SK-N-SH treated with all-trans-retinoic acid at 6 μM for 48 hours (cell line): ENCODE measurements around the gene UBA7.

Experiments
- ARNTL ChIP-seq: fragments of 450-650 bp; formaldehyde crosslinking; IDR thresholded peaks from 2 replicates; pipeline ENCODE4 v1.5.0; 2020; ENCODE audit warnings: low read depth, mild to moderate bottlenecking, moderate library complexity, borderline replicate concordance
- CSDC2 ChIP-seq: fragments of 250-450 bp; sonication (Bioruptor Pico); IDR thresholded peaks from 2 replicates; pipeline ENCODE4 v1.5.0; 2020; ENCODE audit warnings: mild to moderate bottlenecking, moderate library complexity
- GLIS3 ChIP-seq: fragments of 250-450 bp; sonication (Bioruptor Pico); IDR thresholded peaks from 2 replicates; pipeline ENCODE4 v1.5.0; 2020; ENCODE audit warnings: mild to moderate bottlenecking, moderate library complexity
- ISL1 ChIP-seq: fragments of 250-450 bp; sonication (Bioruptor Pico); IDR thresholded peaks from 2 replicates; pipeline ENCODE4 v2.1.2; 2022; ENCODE audit warnings: mild to moderate bottlenecking, moderate library complexity
- OSR1 ChIP-seq: fragments of 250-450 bp; sonication (Bioruptor Pico); IDR thresholded peaks from 2 replicates; pipeline ENCODE4 v1.8.0; 2022; ENCODE audit warnings: moderate library complexity, mild to moderate bottlenecking, inconsistent platforms
- SNAI2 ChIP-seq: fragments of 250-450 bp; sonication (Bioruptor Pico); IDR thresholded peaks from 2 replicates; pipeline ENCODE4 v1.5.0; 2020; ENCODE audit warnings: mild to moderate bottlenecking, moderate library complexity
- ZFP30 ChIP-seq: fragments of 450-650 bp; formaldehyde crosslinking; IDR thresholded peaks from 2 replicates; pipeline ENCODE4 v1.5.0; 2022; ENCODE audit warnings: mild to moderate bottlenecking, moderate library complexity
- ZNF8 ChIP-seq: fragments of 450-650 bp; formaldehyde crosslinking; IDR thresholded peaks from 2 replicates; pipeline ENCODE4 v1.5.0; 2020; ENCODE audit warnings: mild to moderate bottlenecking, moderate library complexity
- TF ChIP-seq, protein P1 (sequence below): fragments of 250-450 bp; sonication (Bioruptor Pico); IDR thresholded peaks from 2 replicates; pipeline ENCODE4 v1.5.1; 2021; ENCODE audit warnings: mild to moderate bottlenecking, moderate library complexity

DNA sequence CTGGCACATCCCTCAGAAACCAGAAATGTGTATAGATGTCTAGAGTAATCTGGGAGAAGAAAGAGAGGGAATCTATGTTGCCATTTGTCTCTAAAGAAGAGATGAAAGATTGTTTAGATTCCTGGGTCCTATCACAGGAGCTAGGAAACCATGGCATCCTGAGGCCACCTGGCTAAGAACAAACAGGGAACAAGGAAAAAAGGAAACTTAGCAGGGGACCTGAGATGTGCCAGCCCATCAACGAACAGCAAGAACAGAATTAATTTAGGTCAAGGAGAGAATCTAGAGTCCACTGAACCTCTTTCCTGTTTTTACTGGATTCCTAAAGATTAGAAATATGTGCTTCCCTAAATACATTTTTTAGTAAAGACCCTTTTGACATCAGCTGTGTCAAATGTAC is 57.7 kb downstream of the UBA7 start:
- TF ChIP-seq CSDC2 (CRISPR knock-in tag) (no peak), GLIS3 (CRISPR knock-in tag) (no peak), SNAI2 (CRISPR knock-in tag) (no peak), ISL1 (CRISPR knock-in tag) (no peak), ZFP30 (CRISPR knock-in tag) (no peak), ARNTL (CRISPR knock-in tag) (no peak), ZNF8 (CRISPR knock-in tag) (no peak), OSR1 (no peak)
- TF ChIP-seq, protein P1, sequence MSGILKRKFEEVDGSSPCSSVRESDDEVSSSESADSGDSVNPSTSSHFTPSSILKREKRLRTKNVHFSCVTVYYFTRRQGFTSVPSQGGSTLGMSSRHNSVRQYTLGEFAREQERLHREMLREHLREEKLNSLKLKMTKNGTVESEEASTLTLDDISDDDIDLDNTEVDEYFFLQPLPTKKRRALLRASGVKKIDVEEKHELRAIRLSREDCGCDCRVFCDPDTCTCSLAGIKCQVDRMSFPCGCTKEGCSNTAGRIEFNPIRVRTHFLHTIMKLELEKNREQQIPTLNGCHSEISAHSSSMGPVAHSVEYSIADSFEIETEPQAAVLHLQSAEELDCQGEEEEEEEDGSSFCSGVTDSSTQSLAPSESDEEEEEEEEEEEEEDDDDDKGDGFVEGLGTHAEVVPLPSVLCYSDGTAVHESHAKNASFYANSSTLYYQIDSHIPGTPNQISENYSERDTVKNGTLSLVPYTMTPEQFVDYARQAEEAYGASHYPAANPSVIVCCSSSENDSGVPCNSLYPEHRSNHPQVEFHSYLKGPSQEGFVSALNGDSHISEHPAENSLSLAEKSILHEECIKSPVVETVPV (CRISPR knock-in tag): no peak
